Thyroid gland (tissue), 4 donors: ENCODE data around the gene SLCO3A1.

Experiments
- CTCF ChIP-seq, 6 experiments: fragments of 200-600 bp in 3 of 6; fragments of 450-650 bp in 3 of 6; sonication (generic) in 3 of 6; IDR thresholded peaks; one replicate each; pipeline ENCODE4 v1.5.1; 2016 to 2019; ENCODE audit warnings: antibody characterized with exemption in 6 of 6, mild to moderate bottlenecking in 2 of 6, inconsistent platforms in 1 of 6, moderate library complexity in 1 of 6
- POLR2A ChIP-seq, 2 donors: fragments of 450-650 bp; IDR thresholded peaks; one replicate each; pipeline ENCODE4 v1.6.1; 2017; ENCODE audit warnings: antibody characterized with exemption in 2 of 2, mild to moderate bottlenecking in 2 of 2, moderate library complexity in 1 of 2

GRCh38 chr15:91849749-91850161 is 3.8 kb upstream of the SLCO3A1 start:
- TF ChIP-seq CTCF (IDR thresholded peaks at IDR 0.05) (peak; percentile 21 to 58 (median 50)), POLR2A (IDR thresholded peaks at IDR 0.05) (no peak)
